Kidney epithelial cell (primary cell): ENCODE measurements around the gene SLC51B. TPM values are rescaled to one million over a fixed set of nuclear protein-coding genes. Genes with fewer than 3 reads are reported as not detected.
"Not testable (repeated sequence)": the region's sequence is repeated elsewhere in the genome, so short reads cannot be mapped to it uniquely, and the experiment has no call there.

Source experiments
- DNase-seq: peaks from one replicate; pipeline ENCODE4 v3.0.0-alpha.2; 2010; ENCODE audit warnings: low read depth
- H3K27me3 ChIP-seq: 2 replicates; pipeline ENCODE4 v1.6.0; 2011; ENCODE audit warnings: low read length; ENCODE audit not compliant: control insufficient read depth, insufficient read depth
- H3K36me3 ChIP-seq: 2 replicates; pipeline ENCODE4 v1.5.1; 2011; ENCODE audit warnings: low read length; ENCODE audit not compliant: control insufficient read depth, insufficient read depth
- H3K4me3 ChIP-seq: 2 replicates; pipeline ENCODE4 v1.5.1; 2011; ENCODE audit warnings: low read depth, mild to moderate bottlenecking, control low read depth, low read length
- total RNA-seq: library from RNA; depleted of rRNA; stranded (reverse); fragments of >200 nt; gene quantifications from 2 replicates; pipeline ENCODE4 v1.2.3, GENCODE V29; 2015
- TF ChIP-seq, protein P1 (sequence below): IDR thresholded peaks from 2 replicates; pipeline ENCODE4 v1.5.1; 2011; ENCODE audit warnings: mild to moderate bottlenecking, moderate library complexity, low read length, control low read depth, inconsistent platforms; ENCODE audit not compliant: insufficient read depth, poor library complexity, severe bottlenecking

Gene SLC51B
- total RNA-seq, 1 donor from 2014 or later: not detected

DNA sequence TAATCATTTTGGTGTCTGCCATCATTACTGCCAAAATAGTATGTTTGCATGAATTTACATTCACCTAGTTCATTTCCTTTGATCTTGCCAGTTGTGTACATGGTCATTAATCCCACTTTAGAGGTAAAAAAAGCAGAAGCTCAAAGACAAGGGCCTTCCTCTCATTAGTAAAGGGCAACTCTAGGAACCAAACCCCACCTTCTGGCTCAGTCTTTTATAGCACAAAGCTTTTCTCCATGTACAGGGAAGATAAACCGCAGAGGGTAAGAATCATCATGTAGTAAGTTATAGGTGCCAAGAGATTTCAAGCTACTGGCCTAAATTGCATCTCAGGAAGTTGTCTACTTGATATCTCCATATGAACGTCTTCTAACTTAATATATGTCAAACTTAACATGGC is 36.2 kb upstream of the SLC51B start:
- no peak for DNase-seq
- H3K36me3 ChIP-seq: no peaks in the 10 kb centered on the region
- TF ChIP-seq, protein P1, sequence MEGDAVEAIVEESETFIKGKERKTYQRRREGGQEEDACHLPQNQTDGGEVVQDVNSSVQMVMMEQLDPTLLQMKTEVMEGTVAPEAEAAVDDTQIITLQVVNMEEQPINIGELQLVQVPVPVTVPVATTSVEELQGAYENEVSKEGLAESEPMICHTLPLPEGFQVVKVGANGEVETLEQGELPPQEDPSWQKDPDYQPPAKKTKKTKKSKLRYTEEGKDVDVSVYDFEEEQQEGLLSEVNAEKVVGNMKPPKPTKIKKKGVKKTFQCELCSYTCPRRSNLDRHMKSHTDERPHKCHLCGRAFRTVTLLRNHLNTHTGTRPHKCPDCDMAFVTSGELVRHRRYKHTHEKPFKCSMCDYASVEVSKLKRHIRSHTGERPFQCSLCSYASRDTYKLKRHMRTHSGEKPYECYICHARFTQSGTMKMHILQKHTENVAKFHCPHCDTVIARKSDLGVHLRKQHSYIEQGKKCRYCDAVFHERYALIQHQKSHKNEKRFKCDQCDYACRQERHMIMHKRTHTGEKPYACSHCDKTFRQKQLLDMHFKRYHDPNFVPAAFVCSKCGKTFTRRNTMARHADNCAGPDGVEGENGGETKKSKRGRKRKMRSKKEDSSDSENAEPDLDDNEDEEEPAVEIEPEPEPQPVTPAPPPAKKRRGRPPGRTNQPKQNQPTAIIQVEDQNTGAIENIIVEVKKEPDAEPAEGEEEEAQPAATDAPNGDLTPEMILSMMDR: no peak
- no peaks in the 10 kb centered on the region for H3K27me3 ChIP-seq
- H3K4me3 ChIP-seq: no peak overlapping the region

DNA sequence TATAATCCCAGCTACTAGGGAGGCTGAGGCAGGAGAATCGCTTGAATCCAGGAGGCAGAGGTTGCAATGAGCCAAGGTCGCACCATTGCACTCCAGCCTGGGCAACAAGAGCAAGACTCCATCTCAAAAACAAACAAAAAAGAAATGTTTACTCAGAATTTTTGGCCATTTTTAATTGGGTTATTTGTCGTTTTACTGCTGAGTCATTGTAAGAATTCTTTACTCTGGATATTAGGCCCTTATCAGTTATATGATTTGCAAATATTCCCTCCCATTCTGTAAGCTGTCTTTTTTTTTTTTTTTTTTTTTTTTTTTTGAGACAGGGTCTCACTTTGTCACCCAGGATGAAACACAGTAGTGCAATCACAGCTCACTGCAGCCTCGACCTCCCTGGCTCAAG is 34.0 kb upstream of the SLC51B start:
- not testable (repeated sequence) for DNase-seq, H3K36me3 ChIP-seq, H3K4me3 ChIP-seq, H3K27me3 ChIP-seq

DNA sequence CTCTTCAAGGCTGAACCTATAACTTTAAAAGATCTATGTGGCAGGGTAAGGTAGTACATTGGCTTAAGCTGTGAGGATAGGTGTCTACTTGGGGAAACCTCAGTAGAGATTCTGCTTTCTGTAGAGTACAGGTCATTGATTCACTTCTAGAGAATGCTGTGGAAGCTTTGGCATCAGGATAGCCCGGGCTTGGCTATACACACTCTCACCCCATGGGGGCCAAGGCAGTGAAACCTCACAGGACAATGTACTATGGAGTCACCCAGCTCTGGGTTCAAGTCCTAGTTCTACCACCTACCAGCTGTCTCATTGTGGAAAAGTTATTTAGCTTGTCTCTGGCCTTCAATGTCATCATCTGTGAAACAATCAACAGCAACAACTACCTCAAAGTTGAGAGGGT is 24.8 kb upstream of the SLC51B start:
- Histone ChIP-seq H3K27me3 (no peaks in the 10 kb centered on the region), H3K4me3 (no peak overlapping the region), H3K36me3 (peaks cover 1% of the 10 kb centered on the region)
- TF ChIP-seq, protein P1: no peak
- no peak for DNase-seq

DNA sequence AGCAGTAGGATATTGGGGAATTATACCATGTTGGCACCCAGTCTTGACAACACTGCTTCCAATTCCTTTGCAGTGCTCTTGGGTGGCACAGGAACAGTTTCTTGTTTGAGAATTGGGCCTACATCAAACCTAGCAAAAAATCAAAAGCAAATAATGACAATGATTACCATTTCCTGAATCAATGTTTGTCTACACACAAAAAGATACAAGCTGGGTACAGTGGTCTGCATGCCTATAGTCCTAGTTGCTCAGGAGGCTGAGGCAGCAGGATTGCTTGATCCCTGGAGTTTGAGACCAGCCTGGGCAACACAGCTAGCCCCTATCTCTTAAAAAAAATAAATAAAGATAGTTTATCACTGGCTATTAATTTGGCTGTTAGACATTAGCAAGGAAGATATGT is 23.7 kb upstream of the SLC51B start:
- Histone ChIP-seq H3K4me3 (no peak overlapping the region), H3K36me3 (peaks cover 1% of the 10 kb centered on the region), H3K27me3 (no peaks in the 10 kb centered on the region)
- DNase-seq: no peak
- TF ChIP-seq, protein P1: no peak

DNA sequence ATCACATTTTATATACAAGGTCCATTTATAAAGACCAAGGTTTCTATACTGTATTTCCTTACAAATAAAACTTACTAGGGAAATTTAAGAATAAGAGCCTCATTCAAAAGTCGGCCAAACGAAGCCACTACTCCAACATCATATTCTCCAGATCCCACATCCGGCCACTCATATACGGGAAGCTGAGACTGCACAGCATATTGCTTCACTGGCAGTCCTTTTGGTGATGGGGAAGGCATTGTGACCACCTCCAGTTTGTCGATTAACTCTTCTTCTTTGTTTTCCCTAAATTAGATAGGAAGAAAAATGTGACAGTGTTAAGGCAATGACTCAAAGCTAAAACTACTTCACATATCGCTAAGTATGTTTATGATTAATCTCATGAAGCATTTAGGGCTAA is 18.4 kb upstream of the SLC51B start:
- Histone ChIP-seq H3K36me3 (no peaks in the 10 kb centered on the region), H3K4me3 (no peak overlapping the region), H3K27me3 (no peaks in the 10 kb centered on the region)
- DNase-seq: no peak
- TF ChIP-seq, protein P1: no peak

DNA sequence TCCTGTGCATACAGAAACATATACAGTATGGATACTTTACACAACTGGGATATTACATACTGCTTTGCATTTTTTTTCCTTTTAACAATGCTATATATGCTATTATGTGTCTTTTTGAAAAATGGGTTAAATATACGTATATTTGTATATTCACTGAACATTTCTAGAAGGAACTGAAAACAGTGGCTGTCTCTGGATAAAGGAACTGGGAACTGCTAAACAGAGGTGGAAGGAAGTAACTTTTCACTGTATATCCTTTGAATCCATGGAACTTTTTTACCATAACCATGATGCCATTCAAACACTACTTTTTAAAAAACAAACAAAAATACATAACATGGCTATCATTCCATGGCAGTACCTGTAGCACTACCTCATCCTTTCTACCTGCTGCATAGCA is 17.6 kb upstream of the SLC51B start:
- Histone ChIP-seq H3K27me3 (no peaks in the 10 kb centered on the region), H3K4me3 (no peak overlapping the region), H3K36me3 (no peaks in the 10 kb centered on the region)
- TF ChIP-seq, protein P1: no peak
- no peak for DNase-seq
